ENCODE measurements around the gene SFPQ.

GRCh38 chr1:35180776-35181374, 12.1 kb downstream of the SFPQ start:
- TF ChIP-seq CTCF (IDR thresholded peaks at IDR 0.05), result no peak
- TF ChIP-seq POLR2AphosphoS5 (IDR thresholded peaks at IDR 0.05), result no peak
- TF ChIP-seq POLR2A (IDR thresholded peaks at IDR 0.05), result no peak
- no peak for TF ChIP-seq EP300 (IDR thresholded peaks at IDR 0.05)

Measured in upper lobe of left lung (tissue), 4 donors.